Lung (tissue), 12 donors: ENCODE results near the gene THRAP3. TPM values are rescaled to one million over a fixed set of nuclear protein-coding genes. Genes with fewer than 3 reads are reported as not detected.

ENCODE experiments used
- ATAC-seq: fragments of 200-7000 bp; cut with Tn5 transposase; one replicate; pipeline ENCODE4 v1.9.1; 2020; ENCODE audit warnings: moderate number of reproducible peaks; ENCODE audit not compliant: insufficient read depth, low FRiP score
- DNase-seq, 3 donors: peaks; one replicate each; pipeline ENCODE4 v3.0.0-alpha.2; 2013 to 2017
- H3K27ac ChIP-seq, 2 donors: one replicate each; pipeline ENCODE4 v1.5.1; 2013; ENCODE audit warnings: mild to moderate bottlenecking in 2 of 2, moderate library complexity in 2 of 2, control low read depth in 1 of 2, inconsistent platforms in 1 of 2, low read depth in 1 of 2, low read length in 1 of 2
- H3K27me3 ChIP-seq, 3 donors: one replicate each; pipeline ENCODE4 v1.5.1; 2013; ENCODE audit warnings: low read length in 2 of 3; ENCODE audit not compliant: control insufficient read depth in 3 of 3, insufficient read depth in 3 of 3
- H3K36me3 ChIP-seq, 4 donors: one replicate each; pipeline ENCODE4 v1.5.1; 2013; ENCODE audit warnings: low read length in 4 of 4, mild to moderate bottlenecking in 1 of 4, moderate library complexity in 1 of 4; ENCODE audit not compliant: control insufficient read depth in 4 of 4, insufficient read depth in 4 of 4
- H3K4me1 ChIP-seq, 5 donors: one replicate each; pipeline ENCODE4 v1.5.1; 2013; ENCODE audit warnings: low read length in 5 of 5, mild to moderate bottlenecking in 2 of 5, moderate library complexity in 1 of 5; ENCODE audit not compliant: control insufficient read depth in 5 of 5, insufficient read depth in 5 of 5
- H3K4me3 ChIP-seq: one replicate; pipeline ENCODE4 v1.5.1; 2013; ENCODE audit warnings: mild to moderate bottlenecking, control low read depth, moderate library complexity
- H3K9ac ChIP-seq, 2 donors: one replicate each; pipeline ENCODE4 v1.5.1; 2013; ENCODE audit warnings: low read length in 2 of 2, control low read depth in 1 of 2; ENCODE audit not compliant: insufficient read depth in 1 of 2
- H3K9me3 ChIP-seq, 4 donors: one replicate each; pipeline ENCODE4 v1.5.1; 2013; ENCODE audit warnings: low read length in 3 of 4, mild to moderate bottlenecking in 1 of 4, moderate library complexity in 1 of 4; ENCODE audit not compliant: control insufficient read depth in 4 of 4, insufficient read depth in 3 of 4
- WGBS, 2 donors: extraction: QIAGEN DNeasy Blood & Tissue Kit; methylation state at CpG; one replicate each; pipeline ENCODE4 v1.1.7; 2013; 5-methylcytosine and 5-hydroxymethylcytosine counted together
- polyA plus RNA-seq, 2 donors: library from polyadenylated mRNA; stranded (reverse); fragments of 200-250 nt; gene quantifications; one replicate each; pipeline ENCODE4 v1.2.1, GENCODE V29; 2013
- total RNA-seq, 2 donors: library from RNA; depleted of rRNA in 1 of 2; stranded (reverse); fragments of >200 nt in 1 of 2; gene quantifications; one replicate each; pipeline ENCODE4 v1.2.1, GENCODE V29; 2014 to 2021
- TF ChIP-seq, protein P1 (sequence below): IDR thresholded peaks from 2 replicates; pipeline ENCODE4 v1.5.1; 2012; ENCODE audit warnings: mild to moderate bottlenecking; ENCODE audit errors: control extremely low read depth, extremely low read depth
- donor health status: control.
- donor health status: control.
- donor health status: Bipolar disorder and iron deficiency.
- donor health status: healthy.
- donor health status: DM: yes; HTN: yes; CAD: no.

Gene THRAP3
- total and polyA plus RNA-seq, 4 donors: 25.1 to 92.9 (median 67.3) TPM

GRCh38 chr1:36236302-36236701 is 12.1 kb downstream of the THRAP3 start:
- TF ChIP-seq, protein P1, sequence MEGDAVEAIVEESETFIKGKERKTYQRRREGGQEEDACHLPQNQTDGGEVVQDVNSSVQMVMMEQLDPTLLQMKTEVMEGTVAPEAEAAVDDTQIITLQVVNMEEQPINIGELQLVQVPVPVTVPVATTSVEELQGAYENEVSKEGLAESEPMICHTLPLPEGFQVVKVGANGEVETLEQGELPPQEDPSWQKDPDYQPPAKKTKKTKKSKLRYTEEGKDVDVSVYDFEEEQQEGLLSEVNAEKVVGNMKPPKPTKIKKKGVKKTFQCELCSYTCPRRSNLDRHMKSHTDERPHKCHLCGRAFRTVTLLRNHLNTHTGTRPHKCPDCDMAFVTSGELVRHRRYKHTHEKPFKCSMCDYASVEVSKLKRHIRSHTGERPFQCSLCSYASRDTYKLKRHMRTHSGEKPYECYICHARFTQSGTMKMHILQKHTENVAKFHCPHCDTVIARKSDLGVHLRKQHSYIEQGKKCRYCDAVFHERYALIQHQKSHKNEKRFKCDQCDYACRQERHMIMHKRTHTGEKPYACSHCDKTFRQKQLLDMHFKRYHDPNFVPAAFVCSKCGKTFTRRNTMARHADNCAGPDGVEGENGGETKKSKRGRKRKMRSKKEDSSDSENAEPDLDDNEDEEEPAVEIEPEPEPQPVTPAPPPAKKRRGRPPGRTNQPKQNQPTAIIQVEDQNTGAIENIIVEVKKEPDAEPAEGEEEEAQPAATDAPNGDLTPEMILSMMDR: no peak
- DNase-seq: no peak
- no peak for ATAC-seq
- Histone ChIP-seq H3K4me1 (peaks cover 4 to 15% (median 12%) of the 10 kb centered on the region in 5 donors), H3K27me3 (no peaks in the 10 kb centered on the region), H3K27ac (no peak overlapping the region), H3K9me3 (no peaks in the 10 kb centered on the region), H3K9ac (no peak overlapping the region), H3K36me3 (peaks cover 5 to 18% (median 8%) of the 10 kb centered on the region in 4 donors), H3K4me3 (no peak overlapping the region)
- 74 to 85% methylated on average over 3 of the region's 3 CpGs for WGBS, 2 donors

- Histone ChIP-seq H3K4me3 (no peak overlapping the region), H3K27me3 (no peaks in the 10 kb centered on the region), H3K4me1 (peaks cover 4 to 13% (median 12%) of the 10 kb centered on the region in 5 donors), H3K9ac (no peak overlapping the region), H3K9me3 (no peaks in the 10 kb centered on the region), H3K27ac (no peak overlapping the region), H3K36me3 (peaks cover 0 to 18% (median 4%) of the 10 kb centered on the region in 4 donors)
- DNase-seq: no peak
- WGBS, 2 donors: 85 to 93% methylated on average over 2 of the region's 2 CpGs
- no peak for ATAC-seq
- TF ChIP-seq, protein P1: no peak
These were observed 14.2 kb downstream of the THRAP3 start for GRCh38 chr1:36238433-36238832.

DNA sequence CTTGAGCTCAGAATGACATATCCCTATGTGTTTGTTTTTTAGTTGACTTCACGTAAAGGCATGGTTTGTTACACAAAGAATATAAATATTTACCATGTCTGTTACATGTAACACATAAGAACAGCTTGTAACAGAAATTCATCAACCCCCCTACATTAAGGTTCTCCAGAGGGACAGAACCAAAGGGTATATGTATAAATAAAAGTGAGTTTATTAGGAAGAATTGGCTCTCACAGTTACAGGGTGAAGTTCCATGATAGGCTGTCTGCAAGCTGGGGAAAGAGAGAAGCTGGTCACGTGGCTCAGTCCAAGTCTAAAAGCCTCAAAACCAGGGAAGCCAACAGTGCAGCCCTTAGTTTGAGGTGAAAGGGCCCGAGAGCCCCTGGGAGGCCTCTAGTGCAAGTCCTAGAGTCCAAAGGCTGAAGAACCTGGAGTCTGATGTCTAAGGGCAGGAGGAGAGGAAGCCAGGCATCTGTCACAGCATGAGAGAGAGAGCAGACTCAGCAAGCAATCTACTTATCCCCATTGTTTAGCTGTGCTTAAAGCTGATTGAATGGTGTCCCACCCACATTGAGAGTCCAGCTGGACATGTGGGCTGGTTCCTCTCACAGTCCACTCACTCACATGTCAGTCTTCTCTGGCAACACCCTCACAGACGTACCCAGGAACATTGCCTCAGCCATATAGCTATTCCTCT is 15.8 kb downstream of the THRAP3 start:
- peak; percentile 43 to 70 (median 47) for DNase-seq
- no peak for ATAC-seq
- Histone ChIP-seq H3K9ac (no peak overlapping the region), H3K4me1 (peaks cover 3 to 13% (median 5%) of the 10 kb centered on the region in 5 donors), H3K27ac (no peak overlapping the region), H3K9me3 (no peaks in the 10 kb centered on the region), H3K36me3 (peaks cover 0 to 13% (median 3%) of the 10 kb centered on the region in 4 donors), H3K27me3 (no peaks in the 10 kb centered on the region), H3K4me3 (no peak overlapping the region)
- 50 to 51% methylated on average over 4 of the region's 4 CpGs for WGBS, 2 donors
- TF ChIP-seq, protein P1: no peak
